Breast epithelium (tissue), 3 donors: ENCODE measurements around the gene PPFIA2.

ENCODE experiments used
- POLR2A ChIP-seq: fragments of 450-650 bp; IDR thresholded peaks from one replicate; pipeline ENCODE4 v1.6.1; 2016; ENCODE audit warnings: antibody characterized with exemption, mild to moderate bottlenecking, moderate library complexity
- POLR2AphosphoS5 ChIP-seq, 3 donors: sonication (generic); formaldehyde crosslinking; IDR thresholded peaks; one replicate each; pipeline ENCODE4 v1.6.1; 2017; ENCODE audit warnings: antibody characterized with exemption in 3 of 3
- TF ChIP-seq, protein P1 (sequence below), 3 donors: fragments of 450-650 bp; IDR thresholded peaks; one replicate each; pipeline ENCODE4 v1.5.1; 2016 to 2017; ENCODE audit warnings: antibody characterized with exemption in 3 of 3, mild to moderate bottlenecking in 3 of 3, moderate library complexity in 3 of 3

DNA sequence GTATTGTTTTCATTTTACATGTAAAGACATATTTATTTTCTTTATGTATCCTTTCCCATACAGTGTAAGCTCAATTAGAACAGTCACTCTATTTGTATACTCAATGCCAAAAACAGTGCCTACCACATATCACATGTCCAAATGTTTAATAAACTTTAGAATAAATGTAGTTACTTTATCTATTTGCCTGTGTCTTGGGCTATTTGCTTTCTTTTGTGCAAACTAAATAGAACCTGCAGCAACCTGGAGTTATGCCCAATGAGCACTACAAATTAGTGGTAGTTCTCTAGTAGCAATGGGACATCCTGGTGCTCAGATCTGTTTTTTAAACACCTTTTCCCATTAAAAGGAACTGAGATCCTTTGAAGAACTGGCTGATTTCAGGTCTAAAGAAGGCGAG, 186.7 kb downstream of the PPFIA2 start:
- TF ChIP-seq, protein P1, sequence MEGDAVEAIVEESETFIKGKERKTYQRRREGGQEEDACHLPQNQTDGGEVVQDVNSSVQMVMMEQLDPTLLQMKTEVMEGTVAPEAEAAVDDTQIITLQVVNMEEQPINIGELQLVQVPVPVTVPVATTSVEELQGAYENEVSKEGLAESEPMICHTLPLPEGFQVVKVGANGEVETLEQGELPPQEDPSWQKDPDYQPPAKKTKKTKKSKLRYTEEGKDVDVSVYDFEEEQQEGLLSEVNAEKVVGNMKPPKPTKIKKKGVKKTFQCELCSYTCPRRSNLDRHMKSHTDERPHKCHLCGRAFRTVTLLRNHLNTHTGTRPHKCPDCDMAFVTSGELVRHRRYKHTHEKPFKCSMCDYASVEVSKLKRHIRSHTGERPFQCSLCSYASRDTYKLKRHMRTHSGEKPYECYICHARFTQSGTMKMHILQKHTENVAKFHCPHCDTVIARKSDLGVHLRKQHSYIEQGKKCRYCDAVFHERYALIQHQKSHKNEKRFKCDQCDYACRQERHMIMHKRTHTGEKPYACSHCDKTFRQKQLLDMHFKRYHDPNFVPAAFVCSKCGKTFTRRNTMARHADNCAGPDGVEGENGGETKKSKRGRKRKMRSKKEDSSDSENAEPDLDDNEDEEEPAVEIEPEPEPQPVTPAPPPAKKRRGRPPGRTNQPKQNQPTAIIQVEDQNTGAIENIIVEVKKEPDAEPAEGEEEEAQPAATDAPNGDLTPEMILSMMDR (IDR thresholded peaks at IDR 0.05) = no peak
- TF ChIP-seq POLR2AphosphoS5 (IDR thresholded peaks at IDR 0.05) (no peak), POLR2A (no peak)
